GM20000 (cell line): ENCODE data around the gene RBM15.

Experiments used
- DNase-seq: peaks from one replicate; pipeline ENCODE4 v3.0.0; 2012; ENCODE audit warnings: low spot score
- TF ChIP-seq, protein P1 (sequence below): IDR thresholded peaks from 2 replicates; pipeline ENCODE4 v1.5.1; 2012; ENCODE audit warnings: mild to moderate bottlenecking, control low read depth; ENCODE audit errors: extremely low read depth, missing control alignments

The RBM15 gene

DNA sequence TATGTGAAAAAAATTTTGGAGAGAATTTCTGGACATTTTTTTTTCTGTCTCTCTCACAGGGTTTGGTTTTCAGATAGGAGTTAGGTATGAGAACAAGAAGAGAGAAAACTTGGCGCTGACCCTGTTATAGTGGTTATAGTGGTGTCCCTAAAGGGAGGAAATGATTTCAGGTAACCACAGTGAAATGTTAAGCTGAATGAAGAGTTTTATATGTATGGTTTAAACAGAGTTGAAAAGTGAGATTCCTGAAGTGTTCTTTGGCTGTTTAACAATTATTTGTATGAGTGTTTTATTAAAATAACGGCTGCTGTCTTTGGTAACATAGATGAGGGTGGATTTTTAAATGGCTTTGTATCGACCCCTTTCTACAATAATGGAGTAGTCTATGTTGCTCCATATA is 6.3 kb downstream of the RBM15 start:
- TF ChIP-seq, protein P1, sequence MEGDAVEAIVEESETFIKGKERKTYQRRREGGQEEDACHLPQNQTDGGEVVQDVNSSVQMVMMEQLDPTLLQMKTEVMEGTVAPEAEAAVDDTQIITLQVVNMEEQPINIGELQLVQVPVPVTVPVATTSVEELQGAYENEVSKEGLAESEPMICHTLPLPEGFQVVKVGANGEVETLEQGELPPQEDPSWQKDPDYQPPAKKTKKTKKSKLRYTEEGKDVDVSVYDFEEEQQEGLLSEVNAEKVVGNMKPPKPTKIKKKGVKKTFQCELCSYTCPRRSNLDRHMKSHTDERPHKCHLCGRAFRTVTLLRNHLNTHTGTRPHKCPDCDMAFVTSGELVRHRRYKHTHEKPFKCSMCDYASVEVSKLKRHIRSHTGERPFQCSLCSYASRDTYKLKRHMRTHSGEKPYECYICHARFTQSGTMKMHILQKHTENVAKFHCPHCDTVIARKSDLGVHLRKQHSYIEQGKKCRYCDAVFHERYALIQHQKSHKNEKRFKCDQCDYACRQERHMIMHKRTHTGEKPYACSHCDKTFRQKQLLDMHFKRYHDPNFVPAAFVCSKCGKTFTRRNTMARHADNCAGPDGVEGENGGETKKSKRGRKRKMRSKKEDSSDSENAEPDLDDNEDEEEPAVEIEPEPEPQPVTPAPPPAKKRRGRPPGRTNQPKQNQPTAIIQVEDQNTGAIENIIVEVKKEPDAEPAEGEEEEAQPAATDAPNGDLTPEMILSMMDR = no peak
- DNase-seq = no peak

DNA sequence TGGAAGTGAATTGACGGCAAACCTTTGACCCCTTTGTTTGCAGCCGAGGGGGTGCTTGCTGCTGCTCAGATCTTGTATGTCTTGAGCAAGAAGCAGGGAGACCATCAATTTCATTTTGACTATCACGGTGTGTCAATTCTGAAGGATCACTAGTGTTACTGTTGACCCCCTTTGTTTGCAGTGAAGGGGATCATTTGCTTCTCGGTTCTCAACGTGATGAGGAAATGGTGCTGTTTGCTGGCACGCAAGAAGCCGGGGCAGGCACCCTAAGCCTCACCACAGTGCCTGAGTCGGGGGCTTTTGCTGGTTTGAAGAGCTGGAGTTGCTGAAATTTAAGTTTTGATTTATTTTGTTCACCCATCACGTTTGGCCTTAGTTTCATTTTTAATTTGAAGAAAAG is 7.5 kb downstream of the RBM15 start:
- no peak for DNase-seq
- TF ChIP-seq, protein P1 = no peak

DNA sequence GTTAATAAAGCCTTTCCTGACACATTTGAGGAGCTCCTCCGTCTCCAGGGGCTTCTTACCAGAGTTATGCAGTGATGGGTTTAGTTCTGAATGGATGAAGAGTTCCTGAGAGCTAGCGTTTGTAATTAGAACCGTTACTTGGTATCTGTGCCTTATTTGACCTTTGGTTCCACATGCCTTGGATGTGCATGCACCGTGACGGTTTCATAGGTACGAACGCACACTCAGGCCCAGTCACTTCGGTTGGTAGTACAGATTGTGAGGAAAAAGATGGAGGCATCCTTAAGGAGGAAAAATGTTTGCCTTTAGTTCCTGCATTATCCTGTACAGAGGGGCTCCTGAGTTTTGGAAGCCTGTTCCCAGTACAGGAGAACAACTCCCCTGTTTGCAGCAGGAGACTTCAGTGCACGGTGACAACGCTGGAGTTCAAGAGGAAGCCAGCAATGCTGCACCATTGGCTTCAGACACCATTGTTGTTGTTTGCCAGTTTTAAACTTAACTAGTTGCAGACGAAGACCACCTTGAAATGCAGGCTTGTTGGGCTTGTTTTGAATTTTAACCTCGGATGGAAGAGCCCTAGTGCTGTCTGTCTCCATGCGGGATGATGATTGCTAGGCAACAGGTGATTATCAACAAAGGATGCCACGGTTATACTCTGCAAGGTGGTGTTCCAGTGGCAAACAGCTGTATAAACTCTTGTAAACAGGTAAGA is 8.2 kb downstream of the RBM15 start:
- DNase-seq = no peak
- TF ChIP-seq, protein P1 = no peak

GRCh38 chr1:110348050-110348449 is 8.9 kb downstream of the RBM15 start:
- no peak for DNase-seq
- TF ChIP-seq, protein P1 = no peak

GRCh38 chr1:110348771-110349170 is 9.6 kb downstream of the RBM15 start:
- no peak for DNase-seq
- TF ChIP-seq, protein P1 = no peak

DNA sequence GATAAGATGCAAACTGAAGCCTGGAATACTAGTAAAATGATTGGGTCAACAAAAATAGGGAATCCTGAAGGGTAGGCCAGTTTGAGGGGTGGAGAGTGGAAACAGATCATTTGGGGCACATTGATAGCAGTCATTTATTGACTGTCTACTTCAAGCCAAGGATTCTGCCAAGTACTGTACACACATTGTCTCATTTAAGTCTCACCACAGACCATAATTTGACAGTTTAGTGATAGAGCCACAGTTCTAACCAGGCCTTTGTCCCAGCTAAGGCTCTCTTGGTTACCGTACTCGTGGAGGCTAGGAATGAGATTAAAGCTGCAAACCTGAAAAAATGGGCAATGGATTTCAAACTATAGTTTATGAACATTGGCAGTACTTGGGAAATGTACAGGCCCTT is 11.2 kb downstream of the RBM15 start:
- DNase-seq = no peak
- TF ChIP-seq, protein P1 = no peak

DNA sequence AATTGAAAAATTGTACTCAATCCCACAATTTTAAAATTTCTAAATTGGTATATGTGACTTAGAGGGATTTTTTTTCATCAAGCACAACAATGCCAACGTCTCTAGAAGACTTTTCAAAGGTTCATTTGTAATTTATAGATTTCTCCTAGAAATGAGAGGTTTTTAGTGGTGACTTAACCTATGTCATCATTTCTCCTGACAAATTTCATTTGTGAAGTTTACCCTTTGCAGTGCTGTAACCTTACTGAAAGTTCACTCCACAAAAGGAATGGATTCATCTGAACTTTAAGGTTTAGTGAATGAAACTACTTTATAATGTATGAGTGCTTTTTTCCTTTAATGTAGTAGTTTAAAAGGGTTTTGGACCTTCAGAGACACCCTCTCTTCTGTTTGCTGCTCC is 16.1 kb downstream of the RBM15 start:
- DNase-seq = no peak
- TF ChIP-seq, protein P1 = no peak
